Caco-2 (cell line): ENCODE results near the gene MEGF9. TPM values are rescaled to one million over a fixed set of nuclear protein-coding genes. Genes with fewer than 3 reads are reported as not detected.

ENCODE experiments used
- Bru-seq: library from RNA; stranded (reverse); fragments of 400-500 nt; gene quantifications from one replicate; lab custom pipeline; 2021; lab: Mats Ljungman, UMichigan
- BruChase-seq, 2 experiments: library from RNA; stranded (reverse); fragments of 400-500 nt; gene quantifications; one replicate each; lab custom pipeline; 2021; lab: Mats Ljungman, UMichigan
- BruUV-seq: library from RNA; stranded (reverse); fragments of 400-500 nt; replicated peaks from 2 replicates; lab custom pipeline; 2021; lab: Mats Ljungman, UMichigan
- CTCF ChIA-PET: fragments of 300-600 bp; sonication (Branson Sonifier 250); formaldehyde crosslinking; loops from one replicate; lab custom pipeline; 2022; ENCODE audit warnings: antibody characterized with exemption; lab: Charles Lee
- POLR2A ChIA-PET: fragments of 300-600 bp; sonication (Branson Sonifier 250); formaldehyde crosslinking; loops from one replicate; lab custom pipeline; 2022; ENCODE audit warnings: antibody characterized with exemption; lab: Charles Lee
- DNase-seq, 2 experiments: peaks; one replicate each; pipeline versions ENCODE4 v3.0.0 to v3.0.0-alpha.2; 2020 to 2022
- H3K27me3 ChIP-seq: replicated peaks from 2 replicates; pipeline ENCODE4 v1.6.0; 2011; ENCODE audit warnings: low read length; ENCODE audit not compliant: control insufficient read depth, insufficient read depth
- H3K36me3 ChIP-seq: 2 replicates; pipeline ENCODE4 v1.5.1; 2011; ENCODE audit warnings: low read length; ENCODE audit not compliant: control insufficient read depth, insufficient read depth
- H3K4me1 ChIP-seq: fragments of 250-450 bp; sonication (Bioruptor Pico); 2 replicates; pipeline ENCODE4 v1.5.1; 2020; ENCODE audit warnings: mild to moderate bottlenecking
- H3K4me3 ChIP-seq: 2 replicates; pipeline ENCODE4 v1.5.1; 2011; ENCODE audit warnings: low read depth, mild to moderate bottlenecking, control low read depth, low read length
- H3K9me3 ChIP-seq: fragments of 250-450 bp; sonication (Bioruptor Pico); 2 replicates; pipeline ENCODE4 v1.5.1; 2020; ENCODE audit warnings: mild to moderate bottlenecking, moderate library complexity
- H3K27ac Mint-ChIP-seq: one replicate; pipeline ENCODE4 v1.8.0; 2022; ENCODE audit warnings: mixed read lengths; ENCODE audit not compliant: unreplicated experiment
- H3K27me3 Mint-ChIP-seq: one replicate; pipeline ENCODE4 v1.8.0; 2022; ENCODE audit warnings: mixed read lengths; ENCODE audit not compliant: insufficient read depth, unreplicated experiment
- H3K36me3 Mint-ChIP-seq: one replicate; pipeline ENCODE4 v1.8.0; 2022; ENCODE audit warnings: mild to moderate bottlenecking, mixed read lengths; ENCODE audit not compliant: insufficient read depth, unreplicated experiment
- H3K4me1 Mint-ChIP-seq: one replicate; pipeline ENCODE4 v1.8.0; 2022; ENCODE audit warnings: low read depth, mixed read lengths; ENCODE audit not compliant: unreplicated experiment
- H3K4me3 Mint-ChIP-seq: one replicate; pipeline ENCODE4 v1.8.0; 2022; ENCODE audit warnings: mild to moderate bottlenecking, moderate library complexity, mixed read lengths; ENCODE audit not compliant: unreplicated experiment
- H3K9me3 Mint-ChIP-seq: one replicate; pipeline ENCODE4 v1.8.0; 2022; ENCODE audit warnings: mixed read lengths; ENCODE audit not compliant: unreplicated experiment
- CTCF ChIP-seq, 2 experiments: fragments of 200-600 bp in 1 of 2; IDR thresholded peaks; 1 replicate in 1 of 2; 2 replicates in 1 of 2; pipeline versions ENCODE4 v1.5.1 to v1.8.0; 2011 to 2022; ENCODE audit warnings: antibody characterized with exemption in 1 of 2, control low read depth in 1 of 2, inconsistent platforms in 1 of 2, low read depth in 1 of 2, low read length in 1 of 2, mild to moderate bottlenecking in 1 of 2, moderate library complexity in 1 of 2; ENCODE audit not compliant: insufficient read depth in 1 of 2, severe bottlenecking in 1 of 2, unreplicated experiment in 1 of 2
- intact Hi-C: fragments of 100-400 bp; cut with micrococcal nuclease; formaldehyde crosslinking; loops from one replicate; pipeline ENCODE4 v1.10.0; 2022; ENCODE audit not compliant: unreplicated experiment
- long read RNA-seq: library from polyadenylated mRNA; stranded (forward); transcript quantifications from one replicate; pipeline ENCODE4 v2.0.0, GENCODE V29; 2022
- total RNA-seq: library from RNA; stranded (reverse); gene quantifications from 2 replicates; pipeline ENCODE4 v1.2.3, GENCODE V29; 2022

MEGF9 gene
- total RNA-seq (2.8 and 2.9 TPM in 2 replicates), Bru-seq, nascent RNA (percentile 52 among the genes with signal in this experiment), BruChase-seq, experiment 1, labeled RNA remaining after a 2-hour chase (percentile 49 among the genes with signal in this experiment), BruChase-seq, experiment 2, labeled RNA remaining after a 6-hour chase (percentile 44 among the genes with signal in this experiment)
- long read RNA-seq, full-length matches to known transcripts, result 3 of 3 reads
- long read RNA-seq, partial matches to known transcripts, result 0 of 3 reads
- long read RNA-seq, other reads (novel, unspliced or antisense), result 0 of 3 reads

GRCh38 chr9:120714088-120714845, at the start of gene MEGF9:
TSS of gene MEGF9 (minus strand) at chr9:120714470. CDS start at chr9:120714358, 112 bp downstream.
- POLR2A ChIA-PET, result no interaction called here

GRCh38 chr9:120761006-120761405, 46.7 kb upstream of the MEGF9 start:
- no peaks in the 10 kb centered on the region for H3K9me3 Mint-ChIP-seq
- Histone ChIP-seq H3K4me1 (peaks cover 6% of the 10 kb centered on the region), H3K27me3 (no peaks in the 10 kb centered on the region), H3K36me3 (peaks cover 3% of the 10 kb centered on the region), H3K9me3 (no peaks in the 10 kb centered on the region), H3K4me3 (no peak overlapping the region)
- ChIA-PET POLR2A (no interaction called here), CTCF (no interaction called here)
- no peak for TF ChIP-seq CTCF (IDR thresholded peaks at IDR 0.05; ENCODE audit: insufficient read depth in 1 of 2, low read depth in 1 of 2, low read length in 1 of 2, severe bottlenecking in 1 of 2, unreplicated experiment in 1 of 2)
- peaks cover 5% of the 10 kb centered on the region for H3K4me1 Mint-ChIP-seq
- intact Hi-C loops, result no loop called here
- H3K27me3 Mint-ChIP-seq, result no peaks in the 10 kb centered on the region
- H3K27ac Mint-ChIP-seq, result no peak overlapping the region
- no peak for DNase-seq
- peaks cover 47% of the 10 kb centered on the region for H3K36me3 Mint-ChIP-seq
- no TSS peak for BruUV-seq
- H3K4me3 Mint-ChIP-seq, result no peak overlapping the region

More at GRCh38 chr9:120714088-120714845, at the start of gene MEGF9:
- H3K4me3 ChIP-seq, result peak within 1 kb of the TSS; percentile 67
- peak within 1 kb of the TSS; percentile 85 for H3K4me3 Mint-ChIP-seq
- TF ChIP-seq CTCF (IDR thresholded peaks at IDR 0.05; ENCODE audit: insufficient read depth in 1 of 2, low read depth in 1 of 2, low read length in 1 of 2, severe bottlenecking in 1 of 2, unreplicated experiment in 1 of 2), result no peak
- no peaks in the 10 kb centered on the region for H3K9me3 Mint-ChIP-seq
- H3K36me3 ChIP-seq, result no peaks in the 10 kb centered on the region
- H3K4me1 ChIP-seq, result peaks cover 19% of the 10 kb centered on the region
- no peaks in the 10 kb centered on the region for H3K9me3 ChIP-seq
- peaks cover 6% of the 10 kb centered on the region for H3K36me3 Mint-ChIP-seq
- peak within 1 kb of the TSS; percentile 61 for H3K27ac Mint-ChIP-seq
- CTCF ChIA-PET, result no interaction called here
- H3K27me3 Mint-ChIP-seq, result no peaks in the 10 kb centered on the region
- intact Hi-C loops, result loop anchor here (2.0 kb wide), 2 partner anchors 17 to 95 kb away; no protein-coding TSS in a partner anchor
- no peaks in the 10 kb centered on the region for H3K27me3 ChIP-seq
- DNase-seq, result peak; percentile 97 to 98
- no peaks in the 10 kb centered on the region for H3K4me1 Mint-ChIP-seq
- no TSS peak for BruUV-seq

- Mint-ChIP-seq H3K36me3 (peaks cover 36% of the 10 kb centered on the region), H3K27me3 (no peaks in the 10 kb centered on the region), H3K4me3 (no peak overlapping the region), H3K4me1 (no peaks in the 10 kb centered on the region), H3K9me3 (no peaks in the 10 kb centered on the region), H3K27ac (no peak overlapping the region)
- ChIA-PET CTCF (no interaction called here), POLR2A (no interaction called here)
- intact Hi-C loops, result loop anchor here (5.0 kb wide), 1 partner anchor 32 kb away; the partner anchor contains the start of gene FBXW2
- Histone ChIP-seq H3K9me3 (no peaks in the 10 kb centered on the region), H3K4me1 (no peaks in the 10 kb centered on the region), H3K36me3 (peaks cover 1% of the 10 kb centered on the region; the same call in 1 of the 2 replicates), H3K27me3 (no peaks in the 10 kb centered on the region), H3K4me3 (no peak overlapping the region)
- no peak for DNase-seq
- TF ChIP-seq CTCF (IDR thresholded peaks at IDR 0.05; ENCODE audit: insufficient read depth in 1 of 2, low read depth in 1 of 2, low read length in 1 of 2, severe bottlenecking in 1 of 2, unreplicated experiment in 1 of 2), result no peak
- no TSS peak for BruUV-seq
These were observed 45.6 kb upstream of the MEGF9 start for GRCh38 chr9:120759755-120760400.
